Measurements from ENCODE around the gene DAP3. TPM values are rescaled to one million over a fixed set of nuclear protein-coding genes. Genes with fewer than 3 reads are reported as not detected.

DAP3 gene
- total RNA-seq, 1 donor from 2014 or later, result 120 TPM

DNA sequence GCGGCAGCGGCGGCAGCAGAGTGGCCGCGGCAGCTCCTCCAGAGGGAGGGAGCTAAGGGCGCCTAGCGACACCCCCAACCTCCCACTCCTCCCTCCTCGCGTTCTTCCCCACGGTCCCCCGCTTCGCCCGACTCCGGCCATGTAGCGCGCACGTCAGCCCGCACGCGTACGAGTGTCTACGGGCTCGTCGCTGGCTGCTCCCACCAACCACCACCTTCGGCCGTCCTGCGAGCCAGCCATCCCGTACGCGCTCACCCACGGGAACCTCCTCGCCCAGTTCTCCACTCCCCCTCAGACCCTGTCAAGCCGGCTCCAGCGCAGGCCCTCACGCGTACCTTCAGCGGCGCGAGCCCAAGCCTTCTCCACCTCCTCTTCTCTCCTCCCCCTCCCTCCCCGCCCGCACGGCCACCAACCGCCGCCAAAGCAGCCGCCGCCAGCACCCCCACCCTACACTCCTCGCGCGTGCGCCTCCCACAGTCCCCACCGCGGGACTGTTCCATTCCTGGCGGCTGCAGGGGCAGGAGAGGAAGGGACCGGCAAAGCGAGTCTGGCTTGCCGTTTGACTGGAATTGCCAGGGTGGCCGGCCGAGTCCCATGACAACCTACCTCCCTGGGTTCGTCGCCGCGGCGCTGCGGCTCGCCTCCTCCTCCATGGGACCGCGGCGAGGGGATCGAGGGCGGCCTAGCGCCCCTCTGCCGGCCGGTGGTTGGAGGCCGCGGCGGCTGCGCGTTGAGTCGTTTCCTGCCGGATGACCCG, 389 bp upstream of the DAP3 start, which contains the start of gene YY1AP1:
Gene YY1AP1, minus strand, starts transcription at position 451 of the 757 bp plus-strand sequence. CDS start 8,338 bp downstream, outside the sequence.
- TF ChIP-seq, protein P1, sequence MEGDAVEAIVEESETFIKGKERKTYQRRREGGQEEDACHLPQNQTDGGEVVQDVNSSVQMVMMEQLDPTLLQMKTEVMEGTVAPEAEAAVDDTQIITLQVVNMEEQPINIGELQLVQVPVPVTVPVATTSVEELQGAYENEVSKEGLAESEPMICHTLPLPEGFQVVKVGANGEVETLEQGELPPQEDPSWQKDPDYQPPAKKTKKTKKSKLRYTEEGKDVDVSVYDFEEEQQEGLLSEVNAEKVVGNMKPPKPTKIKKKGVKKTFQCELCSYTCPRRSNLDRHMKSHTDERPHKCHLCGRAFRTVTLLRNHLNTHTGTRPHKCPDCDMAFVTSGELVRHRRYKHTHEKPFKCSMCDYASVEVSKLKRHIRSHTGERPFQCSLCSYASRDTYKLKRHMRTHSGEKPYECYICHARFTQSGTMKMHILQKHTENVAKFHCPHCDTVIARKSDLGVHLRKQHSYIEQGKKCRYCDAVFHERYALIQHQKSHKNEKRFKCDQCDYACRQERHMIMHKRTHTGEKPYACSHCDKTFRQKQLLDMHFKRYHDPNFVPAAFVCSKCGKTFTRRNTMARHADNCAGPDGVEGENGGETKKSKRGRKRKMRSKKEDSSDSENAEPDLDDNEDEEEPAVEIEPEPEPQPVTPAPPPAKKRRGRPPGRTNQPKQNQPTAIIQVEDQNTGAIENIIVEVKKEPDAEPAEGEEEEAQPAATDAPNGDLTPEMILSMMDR (IDR thresholded peaks at IDR 0.05; ENCODE audit: unreplicated experiment), result no peak
- peak within 1 kb of the TSS; percentile 97 for H3K4me3 Mint-ChIP-seq (ENCODE audit: unreplicated experiment)
- no peaks in the 10 kb centered on the region for H3K9me3 Mint-ChIP-seq (ENCODE audit: unreplicated experiment)
- peak; percentile 84 for DNase-seq (ENCODE audit: low spot score)
- peaks cover 31% of the 10 kb centered on the region for H3K36me3 Mint-ChIP-seq (ENCODE audit: low read depth, unreplicated experiment)
- peaks cover 8% of the 10 kb centered on the region for H3K27me3 Mint-ChIP-seq (ENCODE audit: unreplicated experiment)
- H3K27ac Mint-ChIP-seq (ENCODE audit: unreplicated experiment), result peak within 1 kb of the TSS; percentile 97
- peaks cover 29% of the 10 kb centered on the region for H3K4me1 Mint-ChIP-seq (ENCODE audit: unreplicated experiment)

DNA sequence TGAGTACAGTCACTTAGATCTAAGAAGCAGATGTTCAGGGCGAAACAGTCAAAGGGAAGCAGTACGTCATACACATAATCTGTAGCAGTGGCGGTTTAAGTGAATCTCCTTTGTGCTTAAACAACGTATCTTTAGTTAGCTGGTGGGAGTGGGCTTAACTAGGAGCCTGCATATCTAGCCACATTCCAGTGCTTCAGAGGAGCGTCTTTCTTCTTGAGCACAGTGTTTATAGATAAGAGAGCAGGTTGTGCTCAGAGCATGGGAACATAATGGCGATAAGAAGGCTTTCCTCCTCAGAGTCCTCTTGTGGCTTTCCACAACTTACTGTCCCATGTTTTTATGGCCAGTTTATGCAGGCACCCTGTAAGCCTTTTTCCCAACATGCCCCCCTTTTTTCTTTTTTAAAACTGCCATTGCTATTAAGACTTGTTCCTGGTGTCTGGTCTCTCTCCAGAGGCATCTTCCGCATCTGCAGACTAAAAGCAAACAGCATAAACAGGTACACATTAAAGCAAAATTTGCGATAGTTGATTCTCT, 3.2 kb downstream of the DAP3 start:
- Mint-ChIP-seq H3K36me3 (ENCODE audit: low read depth, unreplicated experiment) (peaks cover 32% of the 10 kb centered on the region), H3K4me3 (ENCODE audit: unreplicated experiment) (peak overlapping the region; percentile 65), H3K27ac (ENCODE audit: unreplicated experiment) (no peak overlapping the region), H3K9me3 (ENCODE audit: unreplicated experiment) (no peaks in the 10 kb centered on the region), H3K27me3 (ENCODE audit: unreplicated experiment) (peaks cover 10% of the 10 kb centered on the region), H3K4me1 (ENCODE audit: unreplicated experiment) (peaks cover 18% of the 10 kb centered on the region)
- no peak for DNase-seq (ENCODE audit: low spot score)
- TF ChIP-seq, protein P1 (IDR thresholded peaks at IDR 0.05; ENCODE audit: unreplicated experiment), result no peak

DNA sequence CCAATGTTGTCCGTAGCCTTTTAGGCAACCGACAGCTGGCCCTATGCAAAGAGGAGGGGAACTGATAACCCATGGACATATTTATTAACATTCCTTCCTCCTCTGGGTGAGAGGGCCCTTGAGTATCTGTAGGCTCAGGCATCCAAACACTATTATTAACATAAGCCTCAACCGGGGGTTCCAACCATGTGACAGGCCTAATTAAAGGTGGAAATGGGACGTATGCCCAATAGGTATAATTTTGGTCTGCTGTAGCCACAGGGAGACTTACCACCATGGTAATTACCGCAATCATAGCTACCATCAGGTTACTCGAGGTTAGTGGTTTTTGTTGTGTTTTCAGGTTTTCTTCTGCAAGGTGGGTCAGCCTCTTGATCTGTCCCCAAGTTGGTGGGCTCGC, 5.3 kb downstream of the DAP3 start:
- Mint-ChIP-seq H3K27ac (ENCODE audit: unreplicated experiment) (no peak overlapping the region), H3K4me1 (ENCODE audit: unreplicated experiment) (peaks cover 18% of the 10 kb centered on the region), H3K4me3 (ENCODE audit: unreplicated experiment) (no peak overlapping the region), H3K36me3 (ENCODE audit: low read depth, unreplicated experiment) (peaks cover 41% of the 10 kb centered on the region), H3K27me3 (ENCODE audit: unreplicated experiment) (peaks cover 12% of the 10 kb centered on the region), H3K9me3 (ENCODE audit: unreplicated experiment) (no peaks in the 10 kb centered on the region)
- no peak for DNase-seq (ENCODE audit: low spot score)
- TF ChIP-seq, protein P1 (IDR thresholded peaks at IDR 0.05; ENCODE audit: unreplicated experiment), result no peak

DNA sequence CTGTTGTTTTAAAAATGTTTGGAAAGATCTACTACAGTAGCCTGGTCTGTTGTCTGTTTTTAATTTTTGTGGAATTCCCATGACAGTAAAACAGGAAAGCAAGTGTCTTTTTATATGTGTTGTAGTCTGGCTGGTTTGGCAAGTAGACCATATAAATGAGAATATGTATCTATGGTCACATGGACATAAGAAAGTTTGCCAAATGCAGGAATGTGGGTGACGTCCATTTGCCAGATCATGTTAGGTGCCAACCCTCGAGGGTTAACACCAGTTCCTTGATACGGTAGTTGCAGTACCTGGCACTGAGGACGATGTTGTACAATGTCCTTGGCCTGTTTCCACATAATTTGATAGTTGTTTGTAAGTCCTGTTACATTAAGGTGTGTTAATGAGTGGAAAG, 6.2 kb downstream of the DAP3 start:
- peaks cover 37% of the 10 kb centered on the region for H3K36me3 Mint-ChIP-seq (ENCODE audit: low read depth, unreplicated experiment)
- peaks cover 4% of the 10 kb centered on the region for H3K27me3 Mint-ChIP-seq (ENCODE audit: unreplicated experiment)
- peaks cover 12% of the 10 kb centered on the region for H3K4me1 Mint-ChIP-seq (ENCODE audit: unreplicated experiment)
- no peak overlapping the region for H3K27ac Mint-ChIP-seq (ENCODE audit: unreplicated experiment)
- H3K4me3 Mint-ChIP-seq (ENCODE audit: unreplicated experiment), result peak overlapping the region; percentile 9
- TF ChIP-seq, protein P1 (IDR thresholded peaks at IDR 0.05; ENCODE audit: unreplicated experiment), result no peak
- no peaks in the 10 kb centered on the region for H3K9me3 Mint-ChIP-seq (ENCODE audit: unreplicated experiment)
- DNase-seq (ENCODE audit: low spot score), result no peak

DNA sequence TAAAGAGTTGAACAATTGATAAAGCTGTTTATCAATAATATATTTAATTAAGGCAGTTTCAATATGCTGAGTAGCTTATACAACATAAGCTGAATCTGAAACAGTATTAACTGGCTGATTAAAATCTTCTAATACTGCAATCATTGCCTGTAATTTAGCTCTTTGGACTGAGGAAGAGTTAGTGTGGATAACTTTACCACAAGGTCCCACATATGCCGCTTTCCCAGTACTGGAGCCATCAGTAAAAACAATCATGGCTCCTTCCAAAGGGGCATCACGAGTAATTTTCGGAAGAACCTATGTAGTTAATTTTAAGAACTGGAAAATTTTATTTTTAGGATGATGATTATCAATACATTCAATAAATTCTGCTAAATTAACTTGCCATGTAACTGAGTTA, 6.7 kb downstream of the DAP3 start:
- TF ChIP-seq, protein P1 (IDR thresholded peaks at IDR 0.05; ENCODE audit: unreplicated experiment), result no peak
- H3K9me3 Mint-ChIP-seq (ENCODE audit: unreplicated experiment), result no peaks in the 10 kb centered on the region

More for the DNA sequence above, 6.7 kb downstream of the DAP3 start:
- peaks cover 4% of the 10 kb centered on the region for H3K27me3 Mint-ChIP-seq (ENCODE audit: unreplicated experiment)
- no peak overlapping the region for H3K27ac Mint-ChIP-seq (ENCODE audit: unreplicated experiment)
- H3K4me1 Mint-ChIP-seq (ENCODE audit: unreplicated experiment), result peaks cover 9% of the 10 kb centered on the region
- no peak for DNase-seq (ENCODE audit: low spot score)
- H3K4me3 Mint-ChIP-seq (ENCODE audit: unreplicated experiment), result no peak overlapping the region
- peaks cover 38% of the 10 kb centered on the region for H3K36me3 Mint-ChIP-seq (ENCODE audit: low read depth, unreplicated experiment)

All from endothelial cell (in vitro differentiated cells).